ENCODE results near the gene KLF3.

KLF3 gene

DNA sequence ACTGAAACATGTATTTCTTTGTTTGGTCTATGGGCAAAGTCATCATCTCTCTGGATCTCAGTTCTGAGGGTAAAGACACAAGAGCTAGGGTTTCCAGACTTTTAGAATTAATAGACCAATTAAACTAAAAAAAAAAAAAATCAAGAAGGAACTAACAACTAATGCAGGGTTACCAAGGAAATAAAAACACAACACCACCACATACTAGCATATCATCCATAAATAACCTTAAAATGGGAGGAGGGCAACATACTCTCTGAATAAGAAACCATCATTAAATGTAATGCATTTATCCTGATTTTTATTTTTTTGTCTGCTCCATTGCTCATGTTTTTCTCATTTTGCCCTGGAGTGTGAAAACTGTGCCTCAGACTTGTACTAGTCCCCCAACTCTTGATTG lies 33.5 kb upstream of the KLF3 start:
- H3K4me1 Mint-ChIP-seq: peaks cover 5% of the 10 kb centered on the region
- H3K9me3 Mint-ChIP-seq: no peaks in the 10 kb centered on the region
- H3K27me3 Mint-ChIP-seq: no peaks in the 10 kb centered on the region
- CTCF ChIA-PET: interaction anchor here (0.6 kb wide), 1 partner anchor 40 kb away, joined by 3 read pairs; no protein-coding TSS in a partner anchor
- H3K36me3 Mint-ChIP-seq: no peaks in the 10 kb centered on the region
- DNase-seq: no peak
- H3K27ac Mint-ChIP-seq: no peak overlapping the region
- H3K4me3 Mint-ChIP-seq: no peak overlapping the region

DNA sequence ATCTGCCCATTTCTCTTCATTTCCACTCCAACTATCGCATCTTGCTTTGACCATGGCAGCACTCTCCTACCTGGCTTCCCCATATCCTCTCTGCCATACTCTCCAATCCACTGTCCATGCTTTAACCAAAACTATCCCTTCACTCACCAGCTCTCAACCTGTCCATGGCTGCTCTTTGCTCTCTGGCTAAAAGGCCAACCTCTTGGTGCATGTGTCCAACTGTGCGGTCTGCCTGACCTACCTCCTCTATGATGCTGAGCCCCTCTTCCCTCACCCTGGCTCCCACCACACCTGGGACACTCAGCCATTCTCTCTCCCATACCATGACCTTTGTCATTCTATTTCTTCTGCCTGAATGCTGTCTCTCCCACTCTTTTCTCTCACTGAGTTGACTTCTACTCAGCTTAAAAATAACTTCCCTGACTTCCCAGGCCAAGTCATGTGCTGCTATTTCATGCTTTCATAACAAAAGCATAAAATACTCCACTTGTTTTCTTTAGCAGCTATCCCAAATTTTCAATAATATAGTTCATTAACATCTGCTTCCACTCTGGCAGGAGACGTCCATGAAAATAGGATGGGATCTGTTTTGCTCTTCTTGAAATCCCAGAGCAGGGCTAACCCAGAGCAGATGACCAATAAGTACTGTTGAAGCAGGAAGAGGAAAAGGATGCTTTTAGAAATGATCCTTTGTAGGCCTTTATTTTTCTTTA lies 29.8 kb upstream of the KLF3 start:
- no peak overlapping the region for H3K27ac Mint-ChIP-seq
- CTCF ChIA-PET: no interaction called here
- DNase-seq: no peak
- no peaks in the 10 kb centered on the region for H3K9me3 Mint-ChIP-seq
- no peaks in the 10 kb centered on the region for H3K36me3 Mint-ChIP-seq
- H3K4me3 Mint-ChIP-seq: no peak overlapping the region
- peaks cover 4% of the 10 kb centered on the region for H3K4me1 Mint-ChIP-seq
- no peaks in the 10 kb centered on the region for H3K27me3 Mint-ChIP-seq

- CTCF ChIA-PET: no interaction called here
- peaks cover 6% of the 10 kb centered on the region for H3K27me3 Mint-ChIP-seq
- no peak for DNase-seq
- H3K4me1 Mint-ChIP-seq: peaks cover 4% of the 10 kb centered on the region
- peaks cover 4% of the 10 kb centered on the region for H3K36me3 Mint-ChIP-seq
- no peak overlapping the region for H3K4me3 Mint-ChIP-seq
- no peaks in the 10 kb centered on the region for H3K9me3 Mint-ChIP-seq
- H3K27ac Mint-ChIP-seq: no peak overlapping the region
Measured at GRCh38 chr4:38639242-38639641, 24.8 kb upstream of the KLF3 start.

DNA sequence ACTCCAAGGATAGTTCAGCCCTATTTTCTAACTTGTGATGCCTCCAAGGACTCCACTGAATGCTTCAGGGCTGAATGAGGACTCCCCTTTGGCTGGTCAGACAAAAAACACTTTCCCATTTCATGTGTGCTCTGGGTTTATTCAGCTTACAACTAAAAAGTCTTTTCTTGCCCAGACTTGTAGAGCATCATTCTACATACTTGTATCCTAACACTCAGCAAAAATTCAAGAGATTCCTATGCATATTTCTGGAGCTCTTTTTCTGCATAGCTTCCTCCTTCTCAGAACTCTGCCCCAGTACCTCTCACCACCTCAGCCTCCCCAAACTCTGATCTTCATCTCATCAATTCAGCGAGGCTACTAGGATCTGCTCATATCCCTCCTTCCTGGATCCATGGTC lies 22.2 kb upstream of the KLF3 start:
- H3K27ac Mint-ChIP-seq: no peak overlapping the region
- H3K27me3 Mint-ChIP-seq: peaks cover 6% of the 10 kb centered on the region
- DNase-seq: no peak
- no peak overlapping the region for H3K4me3 Mint-ChIP-seq
- H3K36me3 Mint-ChIP-seq: peaks cover 4% of the 10 kb centered on the region
- peaks cover 4% of the 10 kb centered on the region for H3K9me3 Mint-ChIP-seq
- peaks cover 4% of the 10 kb centered on the region for H3K4me1 Mint-ChIP-seq
- CTCF ChIA-PET: no interaction called here

- Mint-ChIP-seq H3K27ac (no peak overlapping the region), H3K36me3 (peaks cover 4% of the 10 kb centered on the region), H3K4me3 (no peak overlapping the region), H3K4me1 (peaks cover 10% of the 10 kb centered on the region), H3K9me3 (peaks cover 6% of the 10 kb centered on the region), H3K27me3 (peaks cover 13% of the 10 kb centered on the region)
- CTCF ChIA-PET: interaction anchor here (1.3 kb wide), 1 partner anchor 10 kb away, joined by 4 read pairs; no protein-coding TSS in a partner anchor
- no peak for DNase-seq
Measured at GRCh38 chr4:38644201-38644600, 19.8 kb upstream of the KLF3 start.

GRCh38 chr4:38647101-38647819 lies 16.7 kb upstream of the KLF3 start:
- peaks cover 19% of the 10 kb centered on the region for H3K4me1 Mint-ChIP-seq
- peaks cover 6% of the 10 kb centered on the region for H3K9me3 Mint-ChIP-seq
- CTCF ChIA-PET: no interaction called here
- H3K27ac Mint-ChIP-seq: no peak overlapping the region
- H3K27me3 Mint-ChIP-seq: peaks cover 7% of the 10 kb centered on the region
- no peak overlapping the region for H3K4me3 Mint-ChIP-seq
- peaks cover 2% of the 10 kb centered on the region for H3K36me3 Mint-ChIP-seq
- DNase-seq: no peak

DNA sequence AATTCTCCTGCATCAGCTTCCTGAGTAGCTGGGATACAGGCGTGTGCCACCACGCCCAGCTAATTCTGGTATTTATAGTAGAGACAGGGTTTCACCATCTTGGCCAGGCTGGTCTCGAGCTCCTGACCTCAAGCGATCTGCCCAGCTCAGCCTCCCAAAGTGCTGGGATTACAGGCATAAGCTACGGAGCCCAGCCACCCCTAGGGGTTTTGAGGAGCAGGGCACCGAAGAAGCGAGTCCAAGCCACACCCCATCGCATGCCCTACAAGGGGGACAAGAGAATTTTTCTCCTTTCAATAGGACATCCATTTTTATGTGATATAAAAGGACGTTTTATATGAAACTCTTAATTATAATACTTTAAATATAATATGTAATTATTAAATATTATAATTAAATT lies 13.9 kb upstream of the KLF3 start:
- peaks cover 6% of the 10 kb centered on the region for H3K9me3 Mint-ChIP-seq
- CTCF ChIA-PET: no interaction called here

GRCh38 chr4:38654273-38654672 lies 9.7 kb upstream of the KLF3 start:
- no peaks in the 10 kb centered on the region for H3K9me3 Mint-ChIP-seq
- H3K4me3 Mint-ChIP-seq: peak overlapping the region; percentile 60
- peak; percentile 60 for DNase-seq
- H3K27ac Mint-ChIP-seq: peak overlapping the region; percentile 94
- CTCF ChIA-PET: interaction anchor here (0.6 to 1.5 kb wide), 2 partner anchors 10 to 22 kb away, joined by 3 to 4 read pairs; no protein-coding TSS in a partner anchor
- H3K27me3 Mint-ChIP-seq: peaks cover 4% of the 10 kb centered on the region
- peaks cover 63% of the 10 kb centered on the region for H3K4me1 Mint-ChIP-seq
- peaks cover 10% of the 10 kb centered on the region for H3K36me3 Mint-ChIP-seq

More for the DNA sequence above, 13.9 kb upstream of the KLF3 start:
- no peak for DNase-seq
- H3K27me3 Mint-ChIP-seq: peaks cover 7% of the 10 kb centered on the region
- H3K4me1 Mint-ChIP-seq: peaks cover 46% of the 10 kb centered on the region
- H3K27ac Mint-ChIP-seq: no peak overlapping the region
- H3K36me3 Mint-ChIP-seq: peaks cover 6% of the 10 kb centered on the region
- H3K4me3 Mint-ChIP-seq: no peak overlapping the region

- Mint-ChIP-seq H3K4me3 (no peak overlapping the region), H3K36me3 (peaks cover 14% of the 10 kb centered on the region), H3K27ac (no peak overlapping the region), H3K4me1 (peaks cover 74% of the 10 kb centered on the region), H3K27me3 (peaks cover 4% of the 10 kb centered on the region), H3K9me3 (no peaks in the 10 kb centered on the region)
- CTCF ChIA-PET: interaction anchor here (1.0 kb wide), 1 partner anchor 476 kb away, joined by 3 read pairs; no protein-coding TSS in a partner anchor
- DNase-seq: no peak
Measured at GRCh38 chr4:38656111-38656510, 7.9 kb upstream of the KLF3 start.

DNA sequence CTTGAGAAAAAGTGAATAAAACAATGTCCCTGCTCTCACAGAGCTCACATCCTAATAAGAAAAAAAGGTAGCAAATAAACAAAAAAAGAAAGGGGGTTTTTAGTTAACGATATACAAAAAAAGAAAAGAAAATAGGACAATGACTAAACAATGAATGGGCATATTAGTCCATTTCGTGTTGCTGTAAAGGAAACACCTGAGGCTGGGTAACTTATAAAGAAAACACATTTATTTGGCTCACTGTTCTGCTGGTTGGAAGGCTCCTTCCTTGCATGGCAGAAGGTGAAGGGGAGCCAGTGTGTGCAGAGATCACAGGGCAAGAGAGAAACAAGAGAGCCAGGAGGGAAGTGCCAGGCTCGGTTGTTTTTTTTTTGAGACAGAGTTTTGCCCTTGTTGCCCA lies 4.7 kb upstream of the KLF3 start:
- peaks cover 66% of the 10 kb centered on the region for H3K4me1 Mint-ChIP-seq
- H3K27ac Mint-ChIP-seq: no peak overlapping the region
- peaks cover 4% of the 10 kb centered on the region for H3K27me3 Mint-ChIP-seq
- CTCF ChIA-PET: interaction anchor here (0.6 to 1.2 kb wide), 2 partner anchors 17 to 23 kb away, joined by 3 read pairs; no protein-coding TSS in a partner anchor
- no peaks in the 10 kb centered on the region for H3K9me3 Mint-ChIP-seq
- peaks cover 8% of the 10 kb centered on the region for H3K36me3 Mint-ChIP-seq
- H3K4me3 Mint-ChIP-seq: no peak overlapping the region
- DNase-seq: no peak

DNA sequence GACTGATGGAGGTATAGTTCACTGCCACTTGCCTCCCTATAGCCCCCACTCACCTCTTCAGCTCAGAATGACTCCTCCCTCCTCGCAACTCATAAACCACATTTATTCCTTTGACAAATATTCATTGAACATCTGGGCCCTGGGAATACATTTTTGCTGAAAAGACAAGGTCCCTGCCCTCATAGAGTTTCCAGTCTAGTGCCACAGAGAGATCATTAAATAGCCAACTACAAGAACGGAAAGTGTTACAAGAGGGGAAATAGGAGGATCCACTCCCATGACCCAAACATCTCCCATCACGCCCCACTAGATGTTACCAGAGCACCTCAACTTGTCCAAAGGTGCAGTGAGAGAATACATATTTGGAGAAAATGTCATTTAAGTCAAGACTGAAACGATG lies 3.2 kb upstream of the KLF3 start:
- CTCF ChIA-PET: interaction anchor here (1.6 kb wide), 1 partner anchor 14 kb away, joined by 4 read pairs; no protein-coding TSS in a partner anchor
- DNase-seq: no peak
- peak overlapping the region; percentile 40 for H3K27ac Mint-ChIP-seq
- peaks cover 56% of the 10 kb centered on the region for H3K4me1 Mint-ChIP-seq
- H3K27me3 Mint-ChIP-seq: peaks cover 4% of the 10 kb centered on the region
- H3K4me3 Mint-ChIP-seq: no peak overlapping the region
- peaks cover 18% of the 10 kb centered on the region for H3K36me3 Mint-ChIP-seq
- no peaks in the 10 kb centered on the region for H3K9me3 Mint-ChIP-seq

DNA sequence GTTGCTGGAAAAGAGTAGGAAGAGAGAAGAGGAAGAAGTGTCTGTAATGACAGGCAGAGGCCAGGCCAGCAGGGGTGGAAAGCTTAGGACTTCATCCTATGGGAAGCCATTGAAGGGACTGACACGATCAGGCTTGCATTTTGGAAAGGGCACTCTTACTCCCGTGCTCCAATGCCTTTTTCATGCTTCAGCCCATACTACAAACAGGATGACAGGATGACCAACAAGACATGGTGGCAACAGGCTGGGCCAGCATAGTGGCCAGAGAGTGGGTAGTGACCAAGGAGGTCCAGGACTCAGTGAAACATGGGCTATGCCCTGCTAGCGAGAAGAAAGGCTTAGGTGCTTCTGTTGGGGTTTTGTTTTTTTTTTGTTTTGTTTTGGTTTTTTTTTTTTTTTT lies 2.6 kb upstream of the KLF3 start:
- H3K27me3 Mint-ChIP-seq: peaks cover 4% of the 10 kb centered on the region
- peaks cover 22% of the 10 kb centered on the region for H3K36me3 Mint-ChIP-seq
- H3K9me3 Mint-ChIP-seq: no peaks in the 10 kb centered on the region
- no peak for DNase-seq
- H3K4me1 Mint-ChIP-seq: peaks cover 56% of the 10 kb centered on the region
- H3K4me3 Mint-ChIP-seq: no peak overlapping the region
- CTCF ChIA-PET: interaction anchor here (1.6 kb wide), 1 partner anchor 14 kb away, joined by 4 read pairs; no protein-coding TSS in a partner anchor
- H3K27ac Mint-ChIP-seq: no peak overlapping the region

- CTCF ChIA-PET: interaction anchor here (1.6 kb wide), 1 partner anchor 12 kb away, joined by 4 read pairs; no protein-coding TSS in a partner anchor
- peak overlapping the region; percentile 77 for H3K4me3 Mint-ChIP-seq
- H3K9me3 Mint-ChIP-seq: no peaks in the 10 kb centered on the region
- H3K36me3 Mint-ChIP-seq: peaks cover 30% of the 10 kb centered on the region
- peaks cover 4% of the 10 kb centered on the region for H3K27me3 Mint-ChIP-seq
- peak overlapping the region; percentile 93 for H3K27ac Mint-ChIP-seq
- no peak for DNase-seq
- H3K4me1 Mint-ChIP-seq: peaks cover 65% of the 10 kb centered on the region
Measured at GRCh38 chr4:38662522-38663089, 1.4 kb upstream of the KLF3 start.

DNA sequence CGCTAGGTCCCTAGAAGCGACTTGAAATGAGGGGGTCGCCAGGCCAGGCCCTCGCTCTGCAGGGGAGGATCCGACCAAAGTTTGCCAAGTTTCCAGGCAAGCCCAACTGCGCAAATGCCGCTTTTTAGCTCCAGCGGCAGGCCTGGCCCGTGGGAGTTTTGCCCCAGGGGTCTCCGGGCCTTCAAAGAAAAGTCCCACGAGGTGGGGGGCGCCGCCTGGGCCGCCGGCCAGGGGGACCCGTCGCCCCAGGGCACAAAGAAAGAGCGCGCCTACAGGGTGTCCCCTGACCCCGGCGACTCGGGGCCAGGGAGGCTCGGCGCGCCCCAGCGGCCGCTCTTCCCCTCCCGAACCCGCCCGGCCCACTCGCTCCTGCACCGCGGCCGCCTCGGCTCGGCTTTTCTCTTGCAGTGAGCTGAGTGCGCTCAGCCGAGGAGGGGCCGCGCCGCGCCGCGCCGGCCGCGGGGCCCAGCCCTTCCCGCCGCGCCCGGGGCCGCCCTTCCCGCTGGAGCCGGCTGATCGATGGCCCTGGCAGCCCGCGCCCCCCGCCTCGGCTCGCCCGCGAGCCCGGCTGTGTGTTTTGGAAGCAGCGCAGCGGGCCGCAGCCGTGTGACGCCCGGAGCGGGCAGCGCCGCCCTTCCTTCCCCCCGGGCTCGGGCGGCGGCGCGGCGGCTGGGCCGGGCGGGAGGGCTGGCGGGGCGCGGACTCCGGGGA lies 754 bp upstream of the KLF3 start:
- Mint-ChIP-seq H3K4me1 (peaks cover 68% of the 10 kb centered on the region), H3K4me3 (peak overlapping the region; percentile 77), H3K36me3 (peaks cover 29% of the 10 kb centered on the region), H3K27ac (peak overlapping the region; percentile 93), H3K9me3 (no peaks in the 10 kb centered on the region), H3K27me3 (peaks cover 2% of the 10 kb centered on the region)
- peak; percentile 48 for DNase-seq
- CTCF ChIA-PET: no interaction called here
